WTC11 (cell line): ENCODE results near the gene ITFG1.

ENCODE experiments used
- CTCF ChIP-seq: fragments of 200-600 bp; IDR thresholded peaks from 2 replicates; pipeline ENCODE4 v1.8.0; 2022; ENCODE audit warnings: antibody characterized with exemption
- FOXP4 ChIP-seq: sonication (generic); formaldehyde crosslinking; IDR thresholded peaks from 2 replicates; pipeline ENCODE4 v1.8.0; 2022; ENCODE audit warnings: mild to moderate bottlenecking, missing genetic modification reagents
- NR3C1 ChIP-seq: sonication (generic); formaldehyde crosslinking; conservative IDR thresholded peaks from 2 replicates; pipeline ENCODE4 v1.8.1; 2023; ENCODE audit warnings: low read depth, mild to moderate bottlenecking, missing genetic modification reagents
- TEAD4 ChIP-seq: sonication (generic); formaldehyde crosslinking; IDR thresholded peaks from 2 replicates; pipeline ENCODE4 v1.8.0; 2022; ENCODE audit warnings: mild to moderate bottlenecking, missing genetic modification reagents
- ZBTB43 ChIP-seq: sonication (generic); formaldehyde crosslinking; IDR thresholded peaks from 2 replicates; pipeline ENCODE4 v1.8.1; 2023; ENCODE audit warnings: mild to moderate bottlenecking, missing genetic modification reagents
- ZNF512 ChIP-seq: sonication (generic); formaldehyde crosslinking; IDR thresholded peaks from 2 replicates; pipeline ENCODE4 v1.8.1; 2022; ENCODE audit warnings: missing genetic modification reagents, borderline replicate concordance

- TF ChIP-seq CTCF (no peak), ZBTB43 (CRISPR knock-in tag) (no peak), TEAD4 (no peak), ZNF512 (CRISPR knock-in tag) (no peak), FOXP4 (no peak), NR3C1 (CRISPR knock-in tag) (no peak)
Measured at GRCh38 chr16:47260503-47260902, 200.4 kb downstream of the ITFG1 start.
